TTC549 (cell line): Measurements from ENCODE around the gene NPVF.

Experiments used
- FAIRE-seq: peaks from 2 replicates; lab custom pipeline; 2012; peaks lifted over from hg19 to GRCh38; lab: Jason Lieb, UNC

NPVF gene, protein sequence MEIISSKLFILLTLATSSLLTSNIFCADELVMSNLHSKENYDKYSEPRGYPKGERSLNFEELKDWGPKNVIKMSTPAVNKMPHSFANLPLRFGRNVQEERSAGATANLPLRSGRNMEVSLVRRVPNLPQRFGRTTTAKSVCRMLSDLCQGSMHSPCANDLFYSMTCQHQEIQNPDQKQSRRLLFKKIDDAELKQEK

DNA sequence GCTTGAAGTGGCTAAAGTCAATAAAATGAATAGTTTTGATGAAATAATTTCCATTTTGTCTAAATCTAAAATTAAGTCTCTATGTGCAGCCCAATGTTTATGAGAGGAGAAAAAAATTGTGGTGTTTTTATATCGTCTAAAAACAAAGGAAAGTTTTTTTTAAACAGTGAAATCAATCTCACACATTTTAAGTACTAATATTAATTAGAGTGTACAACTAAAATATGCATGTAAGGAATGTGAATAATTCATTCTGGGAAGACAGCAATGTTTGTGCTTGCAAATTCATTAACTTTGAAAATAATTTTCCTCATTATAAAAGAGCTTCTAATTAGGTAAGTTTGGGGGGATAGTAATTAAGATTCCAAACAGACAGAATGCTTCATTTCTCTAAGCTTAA, at the start of gene NPVF:
Gene NPVF (minus strand): TSS at position 101 of the 400 bp plus-strand sequence. CDS start 47 bp downstream, at position 54.
- FAIRE-seq: no peak

- FAIRE-seq: no peak
Observed at GRCh38 chr7:25272265-25272664, 44.0 kb upstream of the NPVF start.

DNA sequence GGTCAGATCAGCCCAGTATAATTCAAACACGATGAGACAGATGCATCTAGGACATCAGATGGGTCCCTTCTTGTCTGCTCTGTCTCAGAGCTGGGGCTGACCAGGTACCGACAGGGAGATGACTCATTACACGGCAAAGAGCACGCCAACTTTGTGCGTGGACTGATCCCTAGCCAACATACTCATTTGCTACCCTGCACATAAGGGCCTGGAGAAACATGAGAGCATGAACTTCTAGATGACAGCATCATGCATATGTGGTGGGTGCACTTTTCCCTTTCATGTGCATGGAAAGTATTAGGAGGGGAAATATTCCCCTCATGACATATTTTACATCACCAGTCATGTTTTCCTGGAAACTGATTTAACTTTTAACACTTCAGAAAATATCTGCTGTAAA, 35.1 kb upstream of the NPVF start:
- FAIRE-seq: no peak

- no peak for FAIRE-seq
Observed at GRCh38 chr7:25262586-25262985, 34.3 kb upstream of the NPVF start.

GRCh38 chr7:25261545-25262140, 33.4 kb upstream of the NPVF start:
- no peak for FAIRE-seq

GRCh38 chr7:25260862-25261494, 32.7 kb upstream of the NPVF start:
- no peak for FAIRE-seq

GRCh38 chr7:25259487-25260243, 31.4 kb upstream of the NPVF start:
- FAIRE-seq: peak; percentile 23

DNA sequence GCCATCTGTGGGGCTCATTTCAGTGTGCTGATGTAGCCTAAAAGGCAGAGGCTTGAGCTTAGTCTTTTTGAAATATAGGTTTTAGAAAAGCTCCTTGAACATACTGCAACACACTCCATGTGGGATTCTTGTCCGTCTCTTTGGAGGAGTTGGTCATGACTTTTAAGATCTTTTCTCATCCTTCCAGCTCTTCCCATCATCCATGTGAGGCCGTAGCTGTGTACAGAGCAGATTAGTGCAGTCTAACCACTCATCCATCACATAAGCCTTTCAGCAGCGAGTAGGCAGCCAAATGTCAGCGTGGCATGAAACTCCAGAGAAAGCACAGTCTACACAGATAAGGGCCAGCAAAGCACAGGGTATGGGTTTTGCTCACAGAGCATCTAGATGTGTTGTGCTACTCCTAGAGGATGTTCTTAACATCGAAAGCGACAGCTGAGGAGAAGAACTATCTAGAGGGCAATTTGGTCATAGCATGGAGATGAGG, 28.1 kb upstream of the NPVF start:
- no peak for FAIRE-seq

DNA sequence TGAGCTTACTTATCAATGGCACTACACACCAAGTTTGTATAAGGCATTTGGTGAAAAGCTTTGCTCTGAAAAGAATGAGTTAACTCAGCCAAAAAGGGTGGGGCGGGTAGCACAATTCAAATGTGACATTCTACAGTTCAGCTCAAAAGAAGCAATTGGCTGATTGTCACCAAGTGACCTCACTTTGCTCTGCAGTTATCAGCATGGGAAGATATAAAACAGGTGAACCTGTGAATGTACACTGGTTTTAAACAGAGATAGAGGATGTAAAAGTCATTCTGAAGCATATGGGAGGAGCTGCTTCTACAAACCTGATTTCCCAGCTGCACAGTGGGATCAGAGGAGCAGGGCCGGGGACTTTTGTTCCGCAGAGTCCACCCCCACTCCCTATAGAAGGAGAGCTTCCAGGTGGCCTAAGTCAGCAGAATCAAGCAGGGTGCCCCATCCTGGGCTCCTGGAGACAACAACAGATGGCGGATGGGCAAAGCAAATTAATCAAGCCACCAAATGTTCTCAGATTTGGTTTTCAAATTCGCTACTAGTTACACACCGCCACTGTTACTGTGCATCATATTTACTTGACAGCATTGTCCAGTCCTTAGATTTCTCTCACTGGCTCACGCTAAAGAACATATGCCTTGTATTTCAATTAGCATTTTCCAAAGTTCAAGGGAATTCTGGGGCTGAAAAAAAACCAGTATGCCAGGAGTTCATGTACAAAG, 27.5 kb upstream of the NPVF start:
- FAIRE-seq: no peak

GRCh38 chr7:25254604-25255003, 26.3 kb upstream of the NPVF start:
- FAIRE-seq: no peak

DNA sequence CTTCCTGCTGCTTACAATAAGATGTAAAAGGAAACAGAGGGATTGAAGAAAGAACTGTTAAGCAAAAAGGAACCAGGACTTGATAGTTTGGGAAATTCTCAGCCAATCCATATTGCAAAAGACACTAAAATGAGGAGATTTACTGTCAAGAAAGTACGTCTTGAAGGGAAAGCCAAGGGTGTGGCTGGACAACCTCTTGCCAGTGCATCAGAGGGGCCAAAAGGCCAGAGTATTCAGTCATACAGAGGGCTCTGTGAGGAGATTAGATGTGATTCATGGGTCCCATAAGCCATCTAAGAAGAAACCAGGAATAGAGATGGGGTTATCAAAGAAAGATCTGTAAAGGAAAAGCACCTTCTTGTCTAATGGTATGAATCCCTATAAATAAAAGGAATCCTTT, 25.4 kb upstream of the NPVF start:
- FAIRE-seq: no peak

DNA sequence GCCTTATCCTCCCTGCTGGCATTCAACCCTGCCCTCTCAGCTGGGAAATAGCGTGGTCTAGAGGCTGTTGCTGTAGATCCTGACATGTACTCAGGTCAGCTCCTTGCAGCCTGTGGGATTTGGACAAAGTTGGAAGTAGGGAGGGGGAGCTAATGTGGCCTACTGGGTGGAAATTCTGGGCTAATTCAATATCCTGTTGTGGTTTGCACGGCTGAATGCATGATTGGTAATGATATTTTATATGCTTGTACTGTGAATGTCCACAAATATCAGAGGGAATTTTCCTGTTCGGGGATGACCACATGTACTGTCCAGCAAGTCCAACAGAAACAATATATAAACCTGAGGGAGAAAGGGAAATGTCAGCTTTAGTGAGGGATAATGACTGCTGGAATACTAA, 22.1 kb upstream of the NPVF start:
- FAIRE-seq: no peak

GRCh38 chr7:25249772-25250171, 21.5 kb upstream of the NPVF start:
- no peak for FAIRE-seq

DNA sequence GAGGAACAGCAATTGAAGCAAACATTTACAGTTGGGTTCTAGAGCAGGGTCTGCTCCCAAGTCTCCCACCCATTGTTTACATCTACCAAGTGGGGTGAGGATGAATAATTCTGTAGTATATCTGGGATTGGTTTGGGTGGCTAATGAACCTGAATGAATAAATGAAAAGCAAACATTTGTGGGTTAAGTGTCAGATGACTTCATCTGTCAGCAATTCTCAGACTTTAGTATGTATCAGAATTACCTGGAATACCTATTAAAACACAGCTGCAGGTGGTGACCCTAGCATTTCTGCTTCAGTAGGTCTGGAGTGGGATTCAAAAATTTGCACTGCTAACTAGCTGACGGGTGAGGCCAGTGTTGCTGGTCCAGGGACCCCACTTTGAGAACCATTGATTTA, 18.0 kb upstream of the NPVF start:
- no peak for FAIRE-seq

DNA sequence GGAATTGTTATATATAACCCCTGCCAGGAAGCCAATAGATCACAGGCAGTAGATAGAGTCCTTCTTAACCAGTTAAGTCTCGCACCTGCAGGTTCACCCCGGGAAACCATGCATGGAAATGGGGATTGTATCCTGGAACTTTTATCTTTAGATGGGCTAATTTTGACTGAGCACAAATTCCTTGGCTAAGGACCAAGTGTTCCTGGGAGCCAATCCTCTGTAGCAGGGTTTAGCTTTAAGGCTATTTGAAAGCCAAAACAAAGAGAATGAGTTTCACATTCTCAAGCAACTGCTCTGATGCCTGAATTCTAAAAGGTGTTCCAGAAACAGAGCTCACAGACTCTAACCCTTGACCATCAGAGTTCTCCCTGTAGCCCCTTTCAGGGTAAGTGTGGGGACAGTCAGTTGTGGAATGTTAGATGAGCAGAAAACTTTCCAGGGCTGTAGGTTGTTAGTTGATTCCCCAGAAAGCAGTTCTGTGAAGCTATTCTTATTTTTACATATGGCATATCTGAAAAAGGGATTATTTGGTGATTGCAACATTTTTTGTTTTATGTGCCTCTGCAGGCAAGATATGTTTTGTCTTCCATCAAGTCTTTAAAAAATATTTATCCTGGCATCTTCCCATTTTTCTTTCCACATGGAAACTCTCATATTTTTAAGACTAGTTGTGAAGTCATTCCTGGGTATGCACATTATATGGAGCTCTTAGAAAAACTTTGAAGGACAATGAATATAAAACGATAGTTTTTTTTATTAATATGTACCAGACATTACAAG, 16.2 kb upstream of the NPVF start:
- FAIRE-seq: no peak

- FAIRE-seq: no peak
Observed at GRCh38 chr7:25242678-25243077, 14.4 kb upstream of the NPVF start.

GRCh38 chr7:25240896-25241295, 12.6 kb upstream of the NPVF start:
- FAIRE-seq: no peak

DNA sequence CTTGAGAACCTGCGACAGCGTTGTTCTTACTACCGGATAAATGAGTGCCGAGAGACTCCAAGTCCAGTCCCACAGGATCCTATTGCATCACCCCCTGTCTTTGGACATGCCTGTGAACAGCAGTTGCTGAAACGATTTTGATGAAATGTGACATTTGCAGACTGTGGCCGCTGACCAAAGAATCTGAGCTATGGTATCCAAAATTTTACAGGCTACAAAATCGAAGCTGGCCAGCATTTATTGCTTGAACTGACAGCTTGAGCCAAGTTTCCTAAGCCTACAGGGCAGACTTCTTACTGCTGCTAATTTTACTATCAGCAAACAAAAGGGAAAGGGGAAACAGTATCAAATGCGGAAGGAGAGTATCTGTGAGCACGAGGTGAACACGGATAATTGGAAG, 12.1 kb upstream of the NPVF start:
- no peak for FAIRE-seq

GRCh38 chr7:25239888-25240287, 11.6 kb upstream of the NPVF start:
- no peak for FAIRE-seq

DNA sequence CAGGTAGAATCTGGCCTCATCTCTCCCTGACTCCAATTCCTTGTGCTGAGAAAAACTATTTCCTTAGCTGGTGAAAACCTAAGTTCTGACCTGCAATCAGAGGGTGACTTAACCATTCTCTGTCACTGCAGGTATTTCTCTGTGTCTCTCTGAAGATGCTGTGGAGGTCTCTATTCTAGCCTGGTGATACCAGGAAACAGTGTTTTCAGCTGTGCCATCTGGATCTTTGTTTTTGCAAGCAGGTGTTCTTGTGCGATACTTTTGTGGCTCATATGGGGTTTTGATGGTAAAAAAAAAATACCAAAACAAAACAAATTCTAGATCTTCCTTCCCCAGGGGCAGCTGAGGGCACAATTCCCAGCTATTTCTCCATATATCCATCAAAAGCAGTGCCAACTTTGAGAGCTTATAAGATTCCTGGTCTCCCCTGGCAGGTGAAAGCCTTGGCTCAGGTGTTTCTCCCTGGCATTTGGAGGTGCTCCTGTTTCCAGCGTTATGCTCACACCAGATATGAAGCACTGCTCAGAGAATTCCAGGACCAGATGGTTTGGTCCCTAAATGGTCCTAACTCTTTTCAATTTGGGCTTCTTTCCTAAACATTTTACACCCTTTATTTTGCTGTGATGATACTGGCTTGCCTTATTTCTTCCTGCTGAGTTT, 9.9 kb upstream of the NPVF start:
- FAIRE-seq: no peak

GRCh38 chr7:25235471-25235870, 7.2 kb upstream of the NPVF start:
- no peak for FAIRE-seq
